ENCODE results near the gene MAL. TPM values are rescaled to one million over a fixed set of nuclear protein-coding genes. Genes with fewer than 3 reads are reported as not detected.
A peak's percentile ranks its signal among the peaks of the same experiment; 100 is the strongest.

MAL gene
- total and polyA plus RNA-seq, 2 of the 8 experiments (the other 6 are each of a cell fraction or from before 2014, with no cell fraction given), result not detected

DNA sequence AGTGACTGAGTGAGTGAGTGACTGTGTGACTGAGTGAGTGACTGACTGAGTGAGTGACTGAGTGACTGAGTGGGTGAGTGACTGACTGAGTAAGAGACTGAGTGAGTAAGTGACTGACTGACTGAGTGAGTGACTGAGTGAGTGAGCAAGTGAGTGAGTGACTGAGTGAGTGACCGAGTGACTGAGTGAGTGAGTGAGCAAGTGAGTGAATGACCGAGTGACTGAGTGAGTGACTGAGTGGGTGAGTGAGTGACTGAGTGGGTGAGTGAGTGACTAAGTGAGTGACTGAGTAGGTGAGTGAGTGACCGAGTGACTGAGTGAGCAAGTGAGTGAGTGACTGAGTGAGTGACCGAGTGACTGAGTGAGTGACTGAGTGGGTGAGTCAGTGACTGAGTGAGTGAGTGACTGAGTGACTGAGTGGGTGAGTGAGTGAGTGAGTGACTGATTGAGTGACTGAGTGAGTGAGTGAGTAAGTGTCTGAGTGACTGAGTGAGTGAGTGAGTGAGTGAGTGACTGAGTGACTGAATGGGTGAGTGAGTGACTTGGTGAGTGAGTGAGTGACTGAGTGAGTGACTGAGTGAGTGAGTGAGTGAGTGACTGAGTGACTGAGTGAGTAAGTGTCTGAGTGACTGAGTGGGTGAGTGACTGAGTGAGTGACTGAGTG lies 13.3 kb downstream of the MAL start:
- H3K23ac ChIP-seq (ENCODE audit: insufficient read length), result no peak overlapping the region
- H3K79me1 ChIP-seq (ENCODE audit: low read depth, low read length), result no peaks in the 10 kb centered on the region
- H4K8ac ChIP-seq (ENCODE audit: extremely low read depth, insufficient read depth, low read length), result no peak overlapping the region
- peaks cover 91 to 92% of the 10 kb centered on the region in 2 experiments for H3K9me3 ChIP-seq (ENCODE audit: insufficient read depth in 2 of 2, low read depth in 1 of 2, low read length in 1 of 2)
- H4K5ac ChIP-seq (ENCODE audit: insufficient read length, low read depth, low read length), result no peak overlapping the region
- no peak overlapping the region for H3K18ac ChIP-seq (ENCODE audit: extremely low read depth, low read length)
- H3K14ac ChIP-seq (ENCODE audit: insufficient read length), result no peak overlapping the region
- H3K27ac ChIP-seq (ENCODE audit: low read depth, low read length), result no peak overlapping the region
- H2BK5ac ChIP-seq (ENCODE audit: low read depth, low read length), result no peak overlapping the region
- no peak overlapping the region for H3K4ac ChIP-seq (replicated peaks; ENCODE audit: insufficient read length, low read depth, low read length)
- ChIA-PET POLR2A (ENCODE audit: partially characterized antibody) (no interaction called here), CTCF (ENCODE audit: partially characterized antibody) (no interaction called here)
- H4K91ac ChIP-seq (replicated peaks; ENCODE audit: insufficient read length, low read length), result no peak overlapping the region
- no peak for DNase-seq (ENCODE audit: low read depth in 1 of 2, low spot score in 2 of 2)
- H3K56ac ChIP-seq (replicated peaks; ENCODE audit: insufficient read length, low read depth, low read length), result no peak overlapping the region
- no peaks in the 10 kb centered on the region for H3K36me3 ChIP-seq (ENCODE audit: control insufficient read depth in 2 of 4, insufficient read depth in 4 of 4, low read length in 3 of 4)
- H3K9ac ChIP-seq (replicated peaks in 1 of 4; ENCODE audit: extremely low read depth in 1 of 4, low read depth in 3 of 4, low read length in 3 of 4), result no peak overlapping the region
- H2BK20ac ChIP-seq (ENCODE audit: low read length), result no peak overlapping the region
- H3K4me2 ChIP-seq (ENCODE audit: insufficient read depth in 1 of 2, low read depth in 2 of 2, low read length in 2 of 2), result no peak overlapping the region
- H2BK120ac ChIP-seq (replicated peaks; ENCODE audit: low read depth, low read length), result no peak overlapping the region
- no peak for FAIRE-seq
- no peak overlapping the region for H3K4me3 ChIP-seq (ENCODE audit: extremely low read depth in 1 of 4, insufficient read depth in 2 of 4, low read depth in 3 of 4, low read length in 4 of 4)
- no peak overlapping the region for H2BK15ac ChIP-seq (ENCODE audit: low read length)
- no peaks in the 10 kb centered on the region; a peak in 1 of 7 replicates for H3K4me1 ChIP-seq (replicated peaks in 1 of 4; ENCODE audit: control insufficient read depth in 3 of 4, insufficient read depth in 4 of 4, low read length in 3 of 4)
- 77% methylated on average over 4 of the region's 4 CpGs; no CpG with 5 or more reads in 1 of the 2 experiments for WGBS, 2 experiments (ENCODE audit: extremely low coverage in 1 of 2, insufficient coverage in 1 of 2, insufficient read length in 1 of 2, insufficient replicate concordance in 2 of 2, low coverage in 1 of 2, low lambda C conversion rate in 2 of 2, missing lambda C conversion rate in 1 of 2)
- no peaks in the 10 kb centered on the region for H3K79me2 ChIP-seq (ENCODE audit: control insufficient read depth in 1 of 2, insufficient read depth in 2 of 2, low read length in 2 of 2)
- H3K27me3 ChIP-seq (replicated peaks in 1 of 4; ENCODE audit: control insufficient read depth in 3 of 4, extremely low read depth in 1 of 4, insufficient read depth in 3 of 4, low read length in 3 of 4), result no peaks in the 10 kb centered on the region
- peaks cover 2% of the 10 kb centered on the region; the same call in 1 of the 2 replicates for H3K23me2 ChIP-seq (ENCODE audit: low read depth, low read length)
- no peaks in the 10 kb centered on the region for H4K20me1 ChIP-seq (replicated peaks in 1 of 2; ENCODE audit: control insufficient read depth in 1 of 2, insufficient read depth in 2 of 2, low read length in 2 of 2)
- no peak overlapping the region for H2AFZ ChIP-seq (ENCODE audit: low read length)
- peak overlapping the region; percentile 13; the same call in 1 of the 2 replicates for H2AK5ac ChIP-seq (ENCODE audit: low read depth, low read length)
- TF ChIP-seq KDM5A (IDR thresholded peaks at IDR 0.05; ENCODE audit: low read length) (no peak), CTBP2 (IDR thresholded peaks at IDR 0.05; ENCODE audit: borderline replicate concordance, insufficient read depth, insufficient read length, low read length) (no peak), TEAD4 (IDR thresholded peaks at IDR 0.05; ENCODE audit: low read depth, low read length) (no peak), RNF2 (IDR thresholded peaks at IDR 0.05; ENCODE audit: borderline replicate concordance, low read depth, low read length, missing control alignments, poor library complexity, severe bottlenecking) (no peak), SP1 (IDR thresholded peaks at IDR 0.05; ENCODE audit: low read depth, low read length) (no peak), CBX8 (IDR thresholded peaks at IDR 0.05; ENCODE audit: borderline replicate concordance, low read depth, low read length) (no peak), SIRT6 (IDR thresholded peaks at IDR 0.05; ENCODE audit: low read length) (peak; percentile 34), TBP (IDR thresholded peaks at IDR 0.05; ENCODE audit: low read depth, low read length) (no peak), ASH2L (IDR thresholded peaks at IDR 0.05; ENCODE audit: low read length) (peak; percentile 51), KDM4A (IDR thresholded peaks at IDR 0.05; ENCODE audit: low read depth, low read length, severe bottlenecking) (no peak)
- H2BK12ac ChIP-seq (ENCODE audit: low read depth, low read length), result no peak overlapping the region

All from H1 (cell line).